ENCODE data around the gene DBF4B. TPM values are rescaled to one million over a fixed set of nuclear protein-coding genes. Genes with fewer than 3 reads are reported as not detected.
"Not testable (repeated sequence)": the region's sequence is repeated elsewhere in the genome, so short reads cannot be mapped to it uniquely, and the experiment has no call there.

DBF4B gene
- total RNA-seq, 3 donors from 2014 or later: 6.4 to 9.7 (median 9.1) TPM

DNA sequence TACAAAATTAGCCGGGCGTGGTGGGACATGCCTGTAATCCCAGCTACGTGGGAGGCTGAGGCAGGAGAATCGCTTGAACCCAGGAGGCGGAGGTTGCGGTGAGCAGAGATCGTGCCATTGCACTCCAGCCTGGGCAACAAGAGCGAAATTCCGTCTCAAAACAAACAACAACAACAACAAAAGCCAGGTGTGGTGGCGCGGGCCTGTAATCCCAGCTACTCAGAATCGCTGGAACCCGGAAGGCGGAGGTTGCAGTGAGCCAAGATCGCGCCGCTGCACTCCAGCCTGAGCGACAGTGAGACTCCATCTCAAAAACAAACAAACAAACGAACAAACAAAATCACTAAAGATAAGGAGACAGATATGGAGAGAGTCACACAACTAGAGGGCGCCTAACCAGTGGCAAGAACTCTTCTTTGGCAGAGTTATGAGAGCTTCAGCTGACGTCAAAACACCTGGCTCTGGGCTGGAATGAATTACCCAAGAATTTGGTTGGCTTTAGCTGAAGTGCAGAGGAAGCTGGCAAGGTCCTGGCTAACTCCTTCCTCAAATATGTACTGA, 17.6 kb upstream of the DBF4B start:
- H3K9me3 Mint-ChIP-seq; ATAC-seq; H3K27me3 Mint-ChIP-seq (ENCODE audit: low read depth); DNase-seq: not testable (repeated sequence)
- Mint-ChIP-seq H3K4me3 (peak overlapping the region; percentile 95), H3K36me3 (ENCODE audit: insufficient read depth) (peaks cover 12% of the 10 kb centered on the region), H3K4me1 (ENCODE audit: low read depth) (peaks cover 22% of the 10 kb centered on the region)

DNA sequence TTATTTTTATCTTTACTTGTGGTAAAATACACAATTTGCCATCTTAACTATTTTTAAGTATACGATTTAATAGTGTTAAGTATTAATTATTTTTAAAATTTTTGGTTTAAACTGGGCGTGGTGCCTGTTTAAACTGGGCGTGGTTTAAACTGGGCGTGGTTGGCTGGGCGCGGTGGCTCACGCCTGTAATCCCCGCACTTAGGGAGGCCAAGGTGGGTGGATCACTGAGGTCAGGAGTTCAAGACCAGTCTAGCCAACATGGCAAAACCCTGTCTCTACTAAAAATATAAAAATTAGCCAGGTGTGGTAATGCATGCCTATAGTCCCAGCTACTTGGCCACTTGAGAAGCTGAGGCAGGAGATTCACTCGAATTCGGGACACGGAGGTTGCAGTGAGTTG, 14.9 kb upstream of the DBF4B start:
- Mint-ChIP-seq H3K4me3 (no peak overlapping the region), H3K36me3 (ENCODE audit: insufficient read depth) (no peaks in the 10 kb centered on the region), H3K27me3 (ENCODE audit: low read depth) (no peaks in the 10 kb centered on the region), H3K4me1 (ENCODE audit: low read depth) (peaks cover 17% of the 10 kb centered on the region), H3K9me3 (no peaks in the 10 kb centered on the region)
- ATAC-seq: no peak
- DNase-seq: no peak

DNA sequence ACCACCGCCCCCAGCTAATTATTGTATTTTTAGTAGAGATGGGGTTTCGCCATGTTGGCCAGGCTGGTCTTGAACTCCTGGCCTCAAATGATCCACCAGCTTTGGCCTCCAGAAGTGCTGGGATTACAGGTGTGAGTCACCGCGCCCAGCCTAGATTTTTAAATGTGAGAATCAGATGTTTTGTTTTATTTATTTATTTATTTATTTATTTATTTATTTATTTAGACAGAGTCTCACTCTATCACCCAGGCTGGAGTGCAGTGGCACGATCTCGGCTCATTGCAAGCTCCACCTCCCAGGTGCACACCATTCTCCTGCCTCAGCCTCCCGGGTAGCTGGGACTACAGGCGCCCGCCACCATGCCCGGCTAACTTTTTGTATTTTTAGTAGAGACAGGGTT, 8.2 kb upstream of the DBF4B start:
- not testable (repeated sequence) for ATAC-seq; H3K9me3 Mint-ChIP-seq; H3K4me1 Mint-ChIP-seq (ENCODE audit: low read depth); H3K27me3 Mint-ChIP-seq (ENCODE audit: low read depth); H3K4me3 Mint-ChIP-seq; DNase-seq; H3K36me3 Mint-ChIP-seq (ENCODE audit: insufficient read depth)

DNA sequence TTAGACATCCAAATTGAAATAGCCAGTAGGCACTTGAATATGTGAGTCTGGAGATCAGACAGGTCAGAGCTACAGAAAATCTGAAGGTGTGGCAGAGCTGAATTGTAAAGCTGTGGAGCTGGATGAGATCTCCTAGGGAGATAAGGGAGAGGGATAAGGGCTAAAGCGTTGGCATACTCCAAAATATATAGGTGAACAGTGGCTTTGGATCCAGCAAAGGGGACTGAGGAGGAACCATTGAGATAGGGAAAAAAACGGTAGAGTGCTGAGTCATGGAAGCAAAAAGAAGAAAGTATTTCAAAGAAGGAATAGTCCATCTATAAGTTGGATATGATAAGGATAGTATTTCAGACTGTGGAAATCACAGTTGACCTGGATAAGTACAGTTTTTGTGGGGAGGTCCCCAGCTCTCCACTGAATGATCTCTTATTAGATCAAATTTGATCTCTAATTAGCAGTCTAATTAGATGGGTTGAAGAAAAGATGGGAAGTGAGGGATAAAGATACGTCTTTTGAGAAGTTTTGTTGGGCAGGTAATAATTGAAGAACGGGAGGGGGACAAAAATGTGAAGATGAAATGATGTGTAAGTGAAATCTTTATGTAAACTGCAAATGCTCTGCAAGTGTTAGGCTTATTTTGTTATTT, 587 bp upstream of the DBF4B start:
- Mint-ChIP-seq H3K4me3 (no peak overlapping the region), H3K36me3 (ENCODE audit: insufficient read depth) (no peaks in the 10 kb centered on the region), H3K4me1 (ENCODE audit: low read depth) (peaks cover 5% of the 10 kb centered on the region), H3K27me3 (ENCODE audit: low read depth) (peaks cover 3% of the 10 kb centered on the region), H3K9me3 (no peaks in the 10 kb centered on the region)
- ATAC-seq: no peak
- no peak for DNase-seq

DNA sequence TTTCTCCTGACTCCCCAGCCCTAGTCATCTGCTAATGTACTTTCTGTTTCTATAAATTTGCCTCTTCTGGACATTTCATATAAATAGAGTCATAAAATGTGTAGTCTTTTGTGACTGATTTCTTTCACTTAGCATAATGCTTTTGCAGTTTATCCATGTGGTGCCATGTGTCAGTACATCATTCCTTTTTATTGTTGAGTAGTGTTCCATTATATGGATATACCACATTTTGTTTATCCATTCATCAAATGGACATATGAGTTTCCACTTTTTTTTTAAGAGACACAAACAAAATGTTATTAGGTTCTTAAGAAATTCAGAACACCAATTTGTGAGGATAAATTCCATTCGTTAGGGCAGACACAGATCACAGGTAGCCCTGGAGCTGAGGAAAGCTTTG, 11.0 kb downstream of the DBF4B start:
- no peaks in the 10 kb centered on the region for H3K27me3 Mint-ChIP-seq (ENCODE audit: low read depth)
- H3K4me3 Mint-ChIP-seq: no peak overlapping the region
- DNase-seq (no peak), ATAC-seq (no peak)
- no peaks in the 10 kb centered on the region for H3K9me3 Mint-ChIP-seq
- peaks cover 15% of the 10 kb centered on the region for H3K36me3 Mint-ChIP-seq (ENCODE audit: insufficient read depth)
- no peaks in the 10 kb centered on the region for H3K4me1 Mint-ChIP-seq (ENCODE audit: low read depth)

DNA sequence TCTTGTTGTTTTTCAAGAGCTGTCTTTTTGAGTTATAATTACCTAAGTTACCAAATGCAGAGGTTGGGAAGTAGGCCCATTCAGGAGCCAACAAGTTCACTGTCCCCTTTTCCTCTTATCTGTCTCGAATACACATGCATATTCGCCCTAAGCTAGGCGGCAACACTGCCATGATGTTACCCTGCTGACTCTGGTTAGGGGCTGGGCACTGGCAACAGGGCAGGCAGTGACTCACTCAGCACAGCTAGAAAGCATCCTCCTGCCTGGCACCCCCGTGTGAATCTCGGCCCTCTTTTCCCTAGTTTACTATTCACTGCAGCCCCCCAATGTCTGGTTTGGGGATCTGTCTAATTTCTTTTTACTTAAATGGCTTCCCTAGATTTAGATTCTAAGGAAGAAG, 13.8 kb downstream of the DBF4B start:
- H3K4me3 Mint-ChIP-seq: no peak overlapping the region
- H3K36me3 Mint-ChIP-seq (ENCODE audit: insufficient read depth): peaks cover 15% of the 10 kb centered on the region
- no peaks in the 10 kb centered on the region for H3K4me1 Mint-ChIP-seq (ENCODE audit: low read depth)
- no peak for DNase-seq
- H3K27me3 Mint-ChIP-seq (ENCODE audit: low read depth): no peaks in the 10 kb centered on the region
- H3K9me3 Mint-ChIP-seq: no peaks in the 10 kb centered on the region
- ATAC-seq: no peak

DNA sequence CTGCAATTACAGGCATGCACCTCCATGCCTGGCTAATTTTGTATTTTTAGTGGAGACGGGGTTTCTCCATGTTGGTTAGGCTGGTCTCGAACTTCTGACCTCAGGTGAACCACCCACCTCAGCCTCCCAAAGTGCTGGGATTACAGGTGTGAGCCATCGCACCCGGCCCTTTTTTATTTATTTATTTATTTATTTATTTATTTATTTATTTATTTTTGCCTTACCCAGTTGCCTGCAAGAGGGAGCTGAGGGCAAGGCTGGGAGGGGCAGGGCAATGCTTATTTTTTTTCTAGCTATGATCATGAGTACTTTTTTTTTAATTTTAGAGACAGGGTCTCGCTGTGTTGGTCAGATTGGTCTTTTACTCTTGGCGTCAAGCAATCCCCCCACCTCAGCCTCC, 17.7 kb downstream of the DBF4B start:
- peaks cover 11% of the 10 kb centered on the region for H3K36me3 Mint-ChIP-seq (ENCODE audit: insufficient read depth)
- not testable (repeated sequence) for H3K4me3 Mint-ChIP-seq; H3K9me3 Mint-ChIP-seq; H3K27me3 Mint-ChIP-seq (ENCODE audit: low read depth); ATAC-seq; H3K4me1 Mint-ChIP-seq (ENCODE audit: low read depth); DNase-seq

DNA sequence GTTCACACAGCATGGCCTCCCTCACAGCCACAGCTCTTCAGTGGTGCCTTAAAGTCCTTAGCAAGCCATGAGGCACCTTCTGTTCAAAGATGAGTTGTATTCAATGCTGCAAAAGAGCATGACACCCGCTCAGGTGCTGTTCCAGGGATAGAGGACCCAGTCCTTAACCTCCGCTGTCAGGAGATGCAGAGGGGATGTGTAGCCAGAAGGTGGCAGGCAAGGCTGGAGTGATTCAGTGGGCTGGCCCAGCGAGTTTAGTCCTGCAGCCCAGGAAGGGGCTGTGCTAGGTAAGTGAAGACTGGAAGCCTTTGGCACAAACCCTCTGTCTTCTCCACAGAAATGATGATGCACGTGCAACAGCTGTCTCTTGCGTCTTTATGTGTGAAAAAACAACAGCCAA, 25.3 kb downstream of the DBF4B start:
- DNase-seq: no peak
- Mint-ChIP-seq H3K27me3 (ENCODE audit: low read depth) (no peaks in the 10 kb centered on the region), H3K9me3 (no peaks in the 10 kb centered on the region), H3K4me1 (ENCODE audit: low read depth) (no peaks in the 10 kb centered on the region), H3K36me3 (ENCODE audit: insufficient read depth) (peaks cover 3% of the 10 kb centered on the region), H3K4me3 (no peak overlapping the region)
- ATAC-seq: no peak

DNA sequence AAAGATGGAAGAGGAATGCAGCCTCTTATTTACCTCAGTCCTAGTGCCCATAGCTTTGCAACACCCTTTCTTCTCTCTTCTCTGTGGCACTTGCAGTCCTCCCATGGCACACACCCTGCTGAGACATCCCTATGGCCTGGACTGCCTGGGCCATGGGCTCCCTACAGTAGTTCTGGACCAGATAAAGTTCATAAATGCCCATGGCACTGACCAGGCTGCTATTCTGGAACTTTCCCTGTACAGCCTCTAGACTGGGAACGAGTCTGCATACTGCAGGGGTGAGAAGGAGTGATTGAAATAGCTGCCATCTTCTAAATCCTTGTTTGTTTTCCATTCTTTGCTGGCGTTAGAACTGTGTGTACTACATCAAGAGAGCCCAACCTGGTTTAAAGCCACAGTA, 25.8 kb downstream of the DBF4B start:
- Mint-ChIP-seq H3K4me1 (ENCODE audit: low read depth) (no peaks in the 10 kb centered on the region), H3K4me3 (no peak overlapping the region), H3K27me3 (ENCODE audit: low read depth) (no peaks in the 10 kb centered on the region), H3K9me3 (no peaks in the 10 kb centered on the region), H3K36me3 (ENCODE audit: insufficient read depth) (peaks cover 3% of the 10 kb centered on the region)
- ATAC-seq (no peak), DNase-seq (no peak)

DNA sequence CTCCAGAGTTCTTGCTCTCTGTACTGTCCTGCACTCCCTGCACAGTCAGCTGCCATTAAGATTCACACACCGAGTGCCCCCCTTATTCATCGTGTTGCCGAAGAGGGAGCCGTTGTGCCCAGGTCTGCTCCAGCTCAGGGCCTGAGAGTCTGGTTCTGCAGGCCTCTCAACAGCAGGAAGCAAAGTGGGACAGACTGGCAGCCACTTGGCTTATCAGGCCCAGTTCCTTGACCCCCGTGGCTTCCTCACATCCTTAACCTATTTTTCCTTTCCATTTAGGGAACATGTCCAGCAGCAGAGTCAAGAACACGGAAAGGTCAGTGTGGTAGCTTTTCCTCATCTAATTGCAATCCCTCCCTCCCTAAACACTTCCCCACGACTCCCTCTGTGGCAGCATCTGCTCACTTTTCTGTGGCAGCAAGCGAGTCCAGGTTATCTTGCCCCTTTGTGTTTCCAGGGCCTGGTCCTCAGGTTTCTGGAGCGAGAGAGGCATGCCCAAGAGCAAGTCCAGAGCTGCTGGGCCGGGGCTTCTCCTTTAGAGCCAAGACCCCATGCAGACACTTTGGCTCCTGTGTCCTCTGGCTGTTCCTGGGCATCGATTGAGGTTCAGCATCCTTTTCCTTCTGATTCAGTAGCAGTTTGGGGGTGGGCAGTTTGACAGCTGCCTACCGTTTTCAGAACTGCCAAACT, 28.2 kb downstream of the DBF4B start:
- Mint-ChIP-seq H3K36me3 (ENCODE audit: insufficient read depth) (peaks cover 6% of the 10 kb centered on the region), H3K27me3 (ENCODE audit: low read depth) (no peaks in the 10 kb centered on the region), H3K4me1 (ENCODE audit: low read depth) (no peaks in the 10 kb centered on the region), H3K4me3 (no peak overlapping the region), H3K9me3 (no peaks in the 10 kb centered on the region)
- ATAC-seq: no peak
- no peak for DNase-seq

DNA sequence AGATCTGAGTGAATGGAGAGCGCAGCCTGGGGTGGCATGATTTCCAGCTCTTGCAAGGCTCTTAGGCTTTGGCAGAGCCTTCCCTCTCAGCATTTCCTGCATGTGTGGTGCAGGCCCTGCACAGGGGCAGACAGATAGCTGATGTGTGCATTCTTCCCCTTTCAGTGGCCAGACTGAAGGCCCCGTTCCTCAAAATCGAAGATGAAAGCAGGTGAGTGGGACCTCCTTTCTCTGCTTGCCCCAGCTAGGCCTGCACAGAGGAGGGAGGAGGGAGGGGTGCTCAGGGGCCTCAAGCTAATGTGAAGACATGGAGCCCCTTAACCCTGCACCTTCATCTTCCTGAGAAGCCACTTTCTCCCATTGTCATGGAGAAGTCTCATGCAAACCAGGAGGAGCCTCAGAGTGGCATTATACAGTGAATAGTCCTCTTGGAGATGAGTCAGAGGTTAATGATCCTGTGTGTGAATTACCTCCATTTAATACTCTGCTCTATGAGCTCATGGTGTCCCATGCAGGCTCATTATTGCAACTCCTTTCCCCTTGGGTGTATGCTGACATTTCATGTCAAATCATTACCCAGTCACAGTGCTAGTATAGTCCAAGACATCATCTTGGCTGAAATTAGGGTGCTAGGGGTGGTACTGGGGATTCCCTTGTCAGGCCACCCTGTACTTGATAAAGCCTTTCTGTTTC, 29.9 kb downstream of the DBF4B start:
- Mint-ChIP-seq H3K4me1 (ENCODE audit: low read depth) (no peaks in the 10 kb centered on the region), H3K4me3 (no peak overlapping the region), H3K27me3 (ENCODE audit: low read depth) (no peaks in the 10 kb centered on the region), H3K9me3 (no peaks in the 10 kb centered on the region), H3K36me3 (ENCODE audit: insufficient read depth) (peaks cover 6% of the 10 kb centered on the region)
- DNase-seq (no peak), ATAC-seq (no peak)

DNA sequence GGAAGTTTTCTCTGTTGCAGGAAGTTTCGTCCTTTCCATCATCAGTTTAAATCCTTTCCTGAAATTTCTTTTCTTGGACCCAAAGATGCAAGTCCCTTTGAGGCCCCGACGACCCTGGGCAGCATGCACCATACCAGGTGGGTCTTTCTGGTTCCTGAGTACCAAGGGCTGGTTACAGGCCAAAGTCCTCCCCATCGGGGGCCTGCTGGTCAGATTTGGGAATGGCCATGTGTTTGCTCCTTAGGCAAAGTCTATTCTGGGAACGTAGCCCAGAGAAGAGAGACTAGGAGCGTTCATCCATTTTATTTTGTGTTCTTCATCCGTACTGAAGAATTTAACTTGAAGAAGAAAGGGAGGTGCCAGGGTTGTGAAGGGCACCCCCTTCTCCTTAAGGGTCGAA, 32.9 kb downstream of the DBF4B start:
- H3K4me3 Mint-ChIP-seq: no peak overlapping the region
- ATAC-seq: no peak
- H3K36me3 Mint-ChIP-seq (ENCODE audit: insufficient read depth): peaks cover 7% of the 10 kb centered on the region
- H3K4me1 Mint-ChIP-seq (ENCODE audit: low read depth): no peaks in the 10 kb centered on the region
- no peaks in the 10 kb centered on the region for H3K27me3 Mint-ChIP-seq (ENCODE audit: low read depth)
- no peak for DNase-seq
- no peaks in the 10 kb centered on the region for H3K9me3 Mint-ChIP-seq

DNA sequence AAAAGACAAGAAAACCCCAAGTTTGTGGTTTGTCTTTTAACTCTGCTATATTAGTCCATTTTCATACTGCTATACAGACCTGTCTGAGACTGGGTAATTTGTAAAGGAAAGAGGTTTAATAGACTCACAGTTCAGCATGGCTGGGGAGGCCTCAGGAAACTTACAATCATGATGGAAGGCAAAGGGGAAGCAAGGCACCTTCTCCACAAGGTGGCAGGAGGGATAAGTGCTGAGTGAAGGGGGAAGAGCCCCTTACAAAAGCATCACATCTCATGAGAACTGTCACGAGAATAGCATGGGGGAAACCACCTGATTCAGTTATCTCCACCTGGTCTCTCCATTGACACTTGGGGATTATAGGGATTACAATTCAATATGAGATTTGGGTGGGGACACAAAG, 36.8 kb downstream of the DBF4B start:
- ATAC-seq: no peak
- H3K9me3 Mint-ChIP-seq: no peaks in the 10 kb centered on the region
- H3K4me3 Mint-ChIP-seq: no peak overlapping the region
- peaks cover 13% of the 10 kb centered on the region for H3K36me3 Mint-ChIP-seq (ENCODE audit: insufficient read depth)
- H3K4me1 Mint-ChIP-seq (ENCODE audit: low read depth): no peaks in the 10 kb centered on the region
- DNase-seq: no peak
- H3K27me3 Mint-ChIP-seq (ENCODE audit: low read depth): no peaks in the 10 kb centered on the region

DNA sequence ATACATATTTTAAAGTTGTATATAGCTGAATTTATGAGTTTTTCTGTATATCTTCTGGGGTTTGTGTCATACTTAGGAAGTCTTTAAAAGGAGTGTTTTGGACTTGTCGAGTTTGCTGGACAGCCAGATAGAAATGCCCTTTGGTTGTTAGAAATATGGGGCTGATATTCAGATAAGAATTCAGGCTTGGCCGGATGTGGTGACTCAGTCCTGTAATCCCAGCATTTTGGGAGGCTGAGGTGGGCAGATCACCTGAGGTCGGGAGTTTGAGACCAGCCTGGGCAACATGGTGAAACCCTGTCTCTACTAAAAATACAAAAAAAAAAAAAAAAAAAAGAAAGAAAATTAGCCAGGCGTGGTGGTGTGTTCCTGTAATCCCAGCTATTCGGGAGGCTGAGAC, 37.3 kb downstream of the DBF4B start:
- not testable (repeated sequence) for ATAC-seq; H3K4me1 Mint-ChIP-seq (ENCODE audit: low read depth); H3K27me3 Mint-ChIP-seq (ENCODE audit: low read depth); H3K4me3 Mint-ChIP-seq; DNase-seq; H3K9me3 Mint-ChIP-seq
- peaks cover 13% of the 10 kb centered on the region for H3K36me3 Mint-ChIP-seq (ENCODE audit: insufficient read depth)

DNA sequence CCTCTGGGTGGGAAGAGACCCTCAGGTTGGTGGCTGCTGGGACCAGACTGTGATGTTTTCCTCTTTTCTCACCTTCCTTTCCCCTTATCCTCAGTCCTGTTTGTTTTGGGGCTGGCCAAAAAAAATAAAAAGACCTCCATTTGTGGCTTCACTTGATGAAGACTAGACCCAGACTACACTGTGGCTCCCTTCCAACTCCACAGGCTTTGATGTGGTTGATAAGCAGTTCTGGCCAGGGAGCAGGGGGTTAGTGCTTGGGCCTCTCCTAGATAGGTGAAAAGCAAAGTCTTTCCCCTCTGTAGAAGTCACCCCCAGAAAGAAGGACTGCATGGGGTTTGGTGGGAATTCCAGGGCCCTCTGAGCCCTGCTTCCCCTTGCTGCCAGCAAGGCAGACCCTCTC, 39.1 kb downstream of the DBF4B start:
- Mint-ChIP-seq H3K4me3 (no peak overlapping the region), H3K36me3 (ENCODE audit: insufficient read depth) (peaks cover 13% of the 10 kb centered on the region), H3K4me1 (ENCODE audit: low read depth) (no peaks in the 10 kb centered on the region), H3K9me3 (no peaks in the 10 kb centered on the region), H3K27me3 (ENCODE audit: low read depth) (no peaks in the 10 kb centered on the region)
- DNase-seq (no peak), ATAC-seq (no peak)

All from activated T-cell treated with anti-CD3 and anti-CD28 coated beads, Interleukin-2, amount 50 U/mL, for 4 hours (primary cell).